Measurements from ENCODE around the gene TMED4.

- TF ChIP-seq POLR2A (IDR thresholded peaks at IDR 0.05): no peak
- TF ChIP-seq CTCF (IDR thresholded peaks at IDR 0.05 in 4 of 5, conservative IDR thresholded peaks at IDR 0.05 in 1 of 5): no peak
Observed at GRCh38 chr7:44537442-44537841, 44.6 kb downstream of the TMED4 start.

All from gastrocnemius medialis (tissue), 4 donors.